Kidney epithelial cell (primary cell): Measurements from ENCODE around the gene RGL4. TPM values are rescaled to one million over a fixed set of nuclear protein-coding genes. Genes with fewer than 3 reads are reported as not detected.
"Not testable (repeated sequence)": the region's sequence is repeated elsewhere in the genome, so short reads cannot be mapped to it uniquely, and the experiment has no call there.

Experiments
- DNase-seq: peaks from one replicate; pipeline ENCODE4 v3.0.0-alpha.2; 2010; ENCODE audit warnings: low read depth
- H3K27me3 ChIP-seq: 2 replicates; pipeline ENCODE4 v1.6.0; 2011; ENCODE audit warnings: low read length; ENCODE audit not compliant: control insufficient read depth, insufficient read depth
- H3K36me3 ChIP-seq: 2 replicates; pipeline ENCODE4 v1.5.1; 2011; ENCODE audit warnings: low read length; ENCODE audit not compliant: control insufficient read depth, insufficient read depth
- H3K4me3 ChIP-seq: 2 replicates; pipeline ENCODE4 v1.5.1; 2011; ENCODE audit warnings: low read depth, mild to moderate bottlenecking, control low read depth, low read length
- CTCF ChIP-seq: IDR thresholded peaks from 2 replicates; pipeline ENCODE4 v1.5.1; 2011; ENCODE audit warnings: mild to moderate bottlenecking, moderate library complexity, low read length, control low read depth, inconsistent platforms; ENCODE audit not compliant: insufficient read depth, poor library complexity, severe bottlenecking
- total RNA-seq: library from RNA; depleted of rRNA; stranded (reverse); fragments of >200 nt; gene quantifications from 2 replicates; pipeline ENCODE4 v1.2.3, GENCODE V29; 2015

Gene RGL4
- total RNA-seq, 1 donor from 2014 or later: not detected

DNA sequence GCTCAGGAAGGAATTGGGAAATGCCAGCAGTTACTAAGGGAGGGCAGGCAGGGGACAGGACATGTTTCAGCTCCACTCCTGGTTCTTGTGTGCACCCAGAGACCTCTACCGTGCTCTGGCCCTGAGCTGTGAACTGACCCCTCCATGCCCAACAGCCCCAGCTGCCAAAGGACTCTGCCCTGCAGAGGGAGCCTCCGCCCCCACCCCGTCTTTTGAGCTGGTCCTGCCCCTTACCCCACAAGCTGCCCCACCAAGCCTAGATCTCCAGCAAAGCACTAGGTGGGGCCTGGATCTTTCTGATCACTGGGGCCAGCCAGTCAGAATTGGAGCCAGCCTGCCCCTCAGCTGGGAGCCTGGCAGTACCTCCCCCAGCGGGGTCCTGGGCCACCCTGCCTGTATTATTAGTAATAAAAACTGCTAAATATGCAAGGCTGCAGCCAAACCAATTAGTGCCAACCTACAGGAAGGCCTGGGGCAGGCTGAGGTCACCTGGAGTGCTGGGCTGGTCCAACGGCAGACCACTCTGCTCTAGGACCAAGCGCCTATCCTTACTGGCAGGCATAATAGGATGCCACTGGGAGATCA, 34.8 kb upstream of the RGL4 start:
- Histone ChIP-seq H3K27me3 (no peaks in the 10 kb centered on the region), H3K36me3 (no peaks in the 10 kb centered on the region), H3K4me3 (no peak overlapping the region)
- no peak for DNase-seq
- no peak for TF ChIP-seq CTCF

DNA sequence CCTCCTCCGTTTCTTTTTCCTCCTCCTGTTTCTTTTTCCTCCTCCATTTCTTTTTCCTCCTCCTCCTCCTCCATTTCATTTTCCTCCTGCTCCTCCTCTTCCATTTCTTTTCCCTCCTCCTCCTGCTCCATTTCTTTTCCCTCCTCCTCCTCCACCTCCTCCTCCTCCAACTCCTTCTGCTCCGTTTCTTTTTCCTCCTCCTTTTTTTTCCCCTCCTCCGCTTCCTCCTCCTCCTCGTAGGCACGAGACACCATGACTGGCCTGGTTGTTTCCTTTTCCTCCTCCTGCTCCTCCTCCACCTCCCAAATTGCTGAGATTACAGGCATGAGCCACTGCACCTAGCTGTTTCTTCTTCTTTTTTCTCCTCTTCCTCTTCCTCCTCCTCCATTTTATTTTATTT, 33.1 kb upstream of the RGL4 start:
- H3K36me3 ChIP-seq: no peaks in the 10 kb centered on the region
- no peak for TF ChIP-seq CTCF
- no peak overlapping the region for H3K4me3 ChIP-seq
- no peak for DNase-seq
- no peaks in the 10 kb centered on the region for H3K27me3 ChIP-seq

DNA sequence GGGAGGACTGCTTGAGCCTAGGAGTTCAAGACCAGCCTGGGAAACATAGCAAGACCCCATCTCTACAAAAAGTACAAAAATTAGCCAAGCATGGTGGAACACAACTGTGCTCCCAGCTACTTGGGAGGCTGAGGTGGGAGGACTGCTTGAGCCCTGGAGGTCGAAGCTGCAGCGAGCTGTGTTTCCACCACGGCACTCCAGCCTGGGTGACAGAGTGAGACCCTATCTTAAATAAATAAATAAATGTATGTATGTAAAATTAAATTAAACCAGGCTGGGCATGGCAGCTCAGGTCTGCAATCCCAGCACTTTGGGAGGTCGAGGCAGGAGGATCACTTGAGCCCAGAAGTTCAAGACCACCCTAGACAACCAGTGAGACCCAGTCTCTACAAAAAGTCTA, 30.4 kb upstream of the RGL4 start:
- DNase-seq, H3K27me3 ChIP-seq, H3K36me3 ChIP-seq, H3K4me3 ChIP-seq: not testable (repeated sequence)

GRCh38 chr22:23670378-23671295, 20.2 kb upstream of the RGL4 start:
- Histone ChIP-seq H3K4me3 (no peak overlapping the region), H3K36me3 (no peaks in the 10 kb centered on the region), H3K27me3 (no peaks in the 10 kb centered on the region)
- TF ChIP-seq CTCF: no peak
- DNase-seq: no peak

DNA sequence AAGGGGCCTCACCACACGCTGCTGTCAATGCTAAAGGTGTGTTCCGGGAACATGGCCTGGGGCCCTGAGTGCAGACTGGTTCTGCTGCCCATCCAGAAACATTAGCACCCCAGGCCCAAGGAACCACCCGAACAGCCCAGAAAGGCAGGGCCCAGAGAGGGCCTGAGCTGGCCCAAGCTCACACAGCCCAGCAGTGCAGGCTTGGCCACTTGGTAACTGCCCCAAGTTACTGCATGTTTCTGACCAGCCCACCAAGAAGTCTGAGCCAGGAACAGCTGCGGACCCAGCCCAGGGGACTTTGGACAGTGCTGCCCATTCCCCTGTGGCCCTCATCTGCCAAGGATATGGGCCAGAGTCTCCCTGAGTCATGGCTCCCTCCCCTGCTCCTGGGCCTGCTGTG, 19.4 kb upstream of the RGL4 start:
- H3K27me3 ChIP-seq, H3K4me3 ChIP-seq, DNase-seq, H3K36me3 ChIP-seq: not testable (repeated sequence)

GRCh38 chr22:23672307-23673049, 18.3 kb upstream of the RGL4 start:
- not testable (repeated sequence) for H3K4me3 ChIP-seq, DNase-seq, H3K36me3 ChIP-seq, H3K27me3 ChIP-seq

DNA sequence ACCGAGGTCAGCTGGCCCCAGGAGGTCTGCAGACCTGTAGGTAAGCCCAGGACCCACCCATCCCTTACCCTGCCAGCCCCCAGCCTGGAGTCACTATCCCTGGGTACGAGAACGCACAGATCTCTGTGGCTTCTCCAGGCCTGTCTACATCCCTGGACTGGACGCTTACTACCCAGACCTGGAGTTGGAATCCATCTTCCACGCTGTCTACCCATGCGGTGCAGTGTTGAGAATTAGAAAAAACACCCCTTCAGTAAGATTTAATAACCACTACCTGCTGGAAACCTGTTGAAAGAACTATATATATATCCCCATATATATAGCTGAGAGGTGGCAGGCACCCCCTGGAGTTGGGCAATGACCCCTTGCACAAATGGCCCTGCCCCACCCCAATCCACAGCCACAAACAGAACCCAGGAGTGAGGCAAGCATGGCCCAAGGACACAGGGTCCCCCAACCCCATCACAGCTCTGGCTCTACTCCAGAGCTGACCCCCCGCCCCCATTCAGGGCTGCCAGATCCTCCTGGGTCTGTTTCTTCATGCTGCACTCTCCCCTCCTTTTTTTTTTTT, 17.7 kb upstream of the RGL4 start:
- Histone ChIP-seq H3K36me3 (no peaks in the 10 kb centered on the region), H3K27me3 (no peaks in the 10 kb centered on the region), H3K4me3 (no peak overlapping the region)
- no peak for DNase-seq
- no peak for TF ChIP-seq CTCF
